Thoracic aorta (tissue), 2 donors: Measurements from ENCODE around the gene RECK. TPM values are rescaled to one million over a fixed set of nuclear protein-coding genes. Genes with fewer than 3 reads are reported as not detected.

Experiments
- ATAC-seq: fragments of 150-250 bp; one replicate; pipeline ENCODE4 v1.8.0; 2017; ENCODE audit warnings: low read depth; ENCODE audit not compliant: insufficient number of reproducible peaks, low FRiP score
- DNase-seq: peaks from one replicate; pipeline ENCODE4 v3.0.0-alpha.2; 2020; ENCODE audit warnings: low spot score
- H3K27ac ChIP-seq, 2 donors: fragments of 200-600 bp; sonication (generic); 1 replicate in 1 of 2; 2 replicates in 1 of 2; pipeline ENCODE4 v1.5.1; 2016; ENCODE audit warnings: mild to moderate bottlenecking in 2 of 2, moderate library complexity in 2 of 2
- H3K27me3 ChIP-seq: fragments of 200-600 bp; sonication (generic); replicated peaks from 2 replicates; pipeline ENCODE4 v1.6.0; 2016; ENCODE audit warnings: mild to moderate bottlenecking; ENCODE audit not compliant: insufficient read depth
- H3K36me3 ChIP-seq: fragments of 200-600 bp; sonication (generic); one replicate; pipeline ENCODE4 v1.5.1; 2016
- H3K4me1 ChIP-seq, 2 donors: fragments of 200-600 bp; sonication (generic); 1 replicate in 1 of 2; 2 replicates in 1 of 2; pipeline versions ENCODE4 v1.5.1 to v1.6.0; 2016; ENCODE audit warnings: low read depth in 2 of 2, mild to moderate bottlenecking in 1 of 2; ENCODE audit not compliant: control insufficient read depth in 1 of 2
- H3K4me3 ChIP-seq: fragments of 200-600 bp; sonication (generic); 2 replicates; pipeline ENCODE4 v1.5.1; 2016; ENCODE audit warnings: mild to moderate bottlenecking
- H3K9me3 ChIP-seq: fragments of 200-600 bp; sonication (generic); 2 replicates; pipeline ENCODE4 v1.5.1; 2016
- total RNA-seq, 2 donors: library from RNA; depleted of rRNA; stranded (reverse); fragments of >200 nt; gene quantifications; one replicate each; pipeline versions ENCODE4 v1.1.0 to v1.2.3, GENCODE V29; 2016
- TF ChIP-seq, protein P1 (sequence below): fragments of 200-600 bp; sonication (generic); IDR thresholded peaks from one replicate; pipeline ENCODE4 v1.5.1; 2019; ENCODE audit warnings: antibody characterized with exemption

Gene RECK
- total RNA-seq, 2 donors from 2014 or later: 19.8 to 30.5 TPM

GRCh38 chr9:36146651-36147050, 109.9 kb downstream of the RECK start:
- no peaks in the 10 kb centered on the region for H3K9me3 ChIP-seq
- ATAC-seq (no peak), DNase-seq (no peak)
- no peak overlapping the region for H3K27ac ChIP-seq
- H3K4me3 ChIP-seq: no peak overlapping the region
- H3K27me3 ChIP-seq: no peaks in the 10 kb centered on the region
- peaks cover 37 to 56% of the 10 kb centered on the region in 2 donors for H3K4me1 ChIP-seq
- TF ChIP-seq, protein P1, sequence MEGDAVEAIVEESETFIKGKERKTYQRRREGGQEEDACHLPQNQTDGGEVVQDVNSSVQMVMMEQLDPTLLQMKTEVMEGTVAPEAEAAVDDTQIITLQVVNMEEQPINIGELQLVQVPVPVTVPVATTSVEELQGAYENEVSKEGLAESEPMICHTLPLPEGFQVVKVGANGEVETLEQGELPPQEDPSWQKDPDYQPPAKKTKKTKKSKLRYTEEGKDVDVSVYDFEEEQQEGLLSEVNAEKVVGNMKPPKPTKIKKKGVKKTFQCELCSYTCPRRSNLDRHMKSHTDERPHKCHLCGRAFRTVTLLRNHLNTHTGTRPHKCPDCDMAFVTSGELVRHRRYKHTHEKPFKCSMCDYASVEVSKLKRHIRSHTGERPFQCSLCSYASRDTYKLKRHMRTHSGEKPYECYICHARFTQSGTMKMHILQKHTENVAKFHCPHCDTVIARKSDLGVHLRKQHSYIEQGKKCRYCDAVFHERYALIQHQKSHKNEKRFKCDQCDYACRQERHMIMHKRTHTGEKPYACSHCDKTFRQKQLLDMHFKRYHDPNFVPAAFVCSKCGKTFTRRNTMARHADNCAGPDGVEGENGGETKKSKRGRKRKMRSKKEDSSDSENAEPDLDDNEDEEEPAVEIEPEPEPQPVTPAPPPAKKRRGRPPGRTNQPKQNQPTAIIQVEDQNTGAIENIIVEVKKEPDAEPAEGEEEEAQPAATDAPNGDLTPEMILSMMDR: no peak
- peaks cover 10% of the 10 kb centered on the region for H3K36me3 ChIP-seq

- no peaks in the 10 kb centered on the region for H3K9me3 ChIP-seq
- peak overlapping the region; percentile 72 to 74 for H3K27ac ChIP-seq
- TF ChIP-seq, protein P1: no peak
- peaks cover 29 to 47% of the 10 kb centered on the region in 2 donors for H3K4me1 ChIP-seq
- no peak for ATAC-seq
- DNase-seq: no peak
- peaks cover 13% of the 10 kb centered on the region for H3K36me3 ChIP-seq
- H3K4me3 ChIP-seq: no peak overlapping the region
- H3K27me3 ChIP-seq: no peaks in the 10 kb centered on the region
These were observed 110.9 kb downstream of the RECK start for GRCh38 chr9:36147441-36148175.

DNA sequence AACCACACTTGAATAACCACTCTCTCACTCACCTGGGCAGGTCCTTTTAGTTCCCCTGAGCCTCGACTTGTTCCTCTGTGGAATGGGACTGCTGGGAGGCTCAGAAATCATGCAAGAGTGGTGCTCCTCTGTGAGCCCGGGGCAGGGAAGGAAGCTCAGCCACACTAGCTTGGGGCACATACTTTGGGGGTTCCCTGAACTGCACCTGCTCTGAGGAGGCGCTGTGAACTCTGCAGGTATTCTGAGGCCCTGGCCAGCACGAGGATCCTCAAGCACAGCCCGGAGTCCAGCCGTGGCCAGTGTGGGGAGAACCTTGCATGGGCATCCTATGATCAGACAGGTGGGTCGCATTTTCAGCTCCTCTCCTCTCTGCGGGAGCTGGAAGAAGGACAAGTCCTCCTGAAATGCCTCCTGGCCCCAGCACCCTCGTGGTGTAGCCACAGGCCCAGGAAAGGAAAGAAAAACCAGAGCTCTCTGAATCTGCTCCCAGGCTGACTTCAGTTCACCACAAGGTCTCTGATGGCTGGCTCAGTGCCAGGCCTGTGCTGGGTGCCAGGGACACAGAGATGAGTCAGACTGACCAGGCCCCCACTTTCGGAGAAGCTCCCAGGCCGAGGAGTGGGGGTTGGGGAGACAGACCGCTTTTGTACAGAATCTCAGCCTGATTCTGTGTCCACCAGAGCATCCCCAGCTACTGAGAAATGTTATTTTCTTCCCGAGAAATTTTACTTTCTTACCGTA, 111.8 kb downstream of the RECK start:
- DNase-seq (peak; percentile 96), ATAC-seq (peak; percentile 76)
- H3K4me3 ChIP-seq: peak overlapping the region; percentile 22
- peaks cover 13% of the 10 kb centered on the region for H3K36me3 ChIP-seq
- H3K27me3 ChIP-seq: no peaks in the 10 kb centered on the region
- peaks cover 25 to 38% of the 10 kb centered on the region in 2 donors for H3K4me1 ChIP-seq
- H3K9me3 ChIP-seq: no peaks in the 10 kb centered on the region
- peak overlapping the region; percentile 72 to 74 for H3K27ac ChIP-seq
- TF ChIP-seq, protein P1: no peak

- Histone ChIP-seq H3K4me3 (no peak overlapping the region), H3K27ac (peak overlapping the region; percentile 72 to 74), H3K9me3 (no peaks in the 10 kb centered on the region), H3K36me3 (peaks cover 13% of the 10 kb centered on the region), H3K4me1 (peaks cover 24 to 34% of the 10 kb centered on the region in 2 donors), H3K27me3 (no peaks in the 10 kb centered on the region)
- no peak for DNase-seq
- TF ChIP-seq, protein P1: no peak
- no peak for ATAC-seq
These were observed 112.5 kb downstream of the RECK start for GRCh38 chr9:36149197-36149596.

- Histone ChIP-seq H3K4me1 (peaks cover 26 to 41% of the 10 kb centered on the region in 2 donors), H3K27ac (peak overlapping the region; percentile 8 to 18), H3K36me3 (peaks cover 16% of the 10 kb centered on the region), H3K27me3 (no peaks in the 10 kb centered on the region), H3K4me3 (no peak overlapping the region), H3K9me3 (no peaks in the 10 kb centered on the region)
- ATAC-seq (no peak), DNase-seq (no peak)
- TF ChIP-seq, protein P1: no peak
These were observed 114.0 kb downstream of the RECK start for GRCh38 chr9:36150574-36151315.
